GM23338 (cell line): ENCODE results near the gene PRAMEF12. TPM values are rescaled to one million over a fixed set of nuclear protein-coding genes. Genes with fewer than 3 reads are reported as not detected.

Experiments used
- ATAC-seq: fragments of 200-7000 bp; cut with Tn5 transposase; 3 replicates; pipeline ENCODE4 v1.9.1; 2020
- DNase-seq: peaks from one replicate; pipeline ENCODE4 v3.0.0-alpha.2; 2015; ENCODE audit warnings: low spot score
- H2AFZ ChIP-seq: fragments of 200-600 bp; sonication (generic); 2 replicates; pipeline ENCODE4 v1.8.0; 2016; ENCODE audit warnings: antibody characterized with exemption, mild to moderate bottlenecking, moderate library complexity
- H3F3A ChIP-seq: fragments of 200-600 bp; sonication (generic); replicated peaks from 2 replicates; pipeline ENCODE4 v1.8.0; 2017; ENCODE audit warnings: antibody characterized with exemption, mixed run types, low read depth
- H3K27ac ChIP-seq: fragments of 200-600 bp; sonication (generic); 2 replicates; pipeline ENCODE4 v1.6.1; 2016; ENCODE audit warnings: low read depth
- H3K27me3 ChIP-seq: fragments of 200-600 bp; sonication (generic); 2 replicates; pipeline ENCODE4 v1.8.0; 2016; ENCODE audit warnings: mild to moderate bottlenecking, mixed run types, moderate library complexity; ENCODE audit not compliant: insufficient read depth
- H3K36me3 ChIP-seq: fragments of 200-600 bp; sonication (generic); 2 replicates; pipeline ENCODE4 v1.8.0; 2016; ENCODE audit warnings: mild to moderate bottlenecking; ENCODE audit not compliant: insufficient read depth
- H3K4me1 ChIP-seq: fragments of 200-600 bp; sonication (generic); 2 replicates; pipeline ENCODE4 v1.8.0; 2016; ENCODE audit warnings: mild to moderate bottlenecking, moderate library complexity; ENCODE audit not compliant: insufficient read depth
- H3K4me2 ChIP-seq: fragments of 200-600 bp; sonication (generic); 2 replicates; pipeline ENCODE4 v1.7.1; 2017; ENCODE audit warnings: mixed run types
- H3K4me3 ChIP-seq: fragments of 200-600 bp; sonication (generic); 2 replicates; pipeline ENCODE4 v1.6.1; 2016; ENCODE audit warnings: mixed run types
- H3K79me2 ChIP-seq: fragments of 200-600 bp; sonication (generic); replicated peaks from 2 replicates; pipeline ENCODE4 v1.8.0; 2017; ENCODE audit warnings: mild to moderate bottlenecking; ENCODE audit not compliant: insufficient read depth
- H3K9me2 ChIP-seq: fragments of 200-600 bp; sonication (generic); 2 replicates; pipeline ENCODE4 v1.8.0; 2017; ENCODE audit not compliant: insufficient read depth
- H4K20me1 ChIP-seq: fragments of 200-600 bp; sonication (generic); replicated peaks from 2 replicates; pipeline ENCODE4 v1.8.0; 2017; ENCODE audit warnings: mild to moderate bottlenecking; ENCODE audit not compliant: insufficient read depth
- H3K27ac Mint-ChIP-seq: 2 replicates; pipeline ENCODE4 v1.8.0; 2020; ENCODE audit warnings: inconsistent platforms, mild to moderate bottlenecking, moderate library complexity, mixed read lengths
- H3K27me3 Mint-ChIP-seq: 3 replicates; pipeline ENCODE4 v1.8.0; 2022; ENCODE audit warnings: low read depth, mild to moderate bottlenecking, moderate library complexity, mixed read lengths, inconsistent platforms; ENCODE audit not compliant: insufficient read depth, poor library complexity
- H3K36me3 Mint-ChIP-seq: 3 replicates; pipeline ENCODE4 v1.8.0; 2021; ENCODE audit warnings: low read depth, mild to moderate bottlenecking, inconsistent platforms, moderate library complexity, mixed read lengths
- H3K4me1 Mint-ChIP-seq: 3 replicates; pipeline ENCODE4 v1.8.0; 2020; ENCODE audit warnings: mild to moderate bottlenecking, inconsistent platforms, mixed read lengths
- H3K4me3 Mint-ChIP-seq: 3 replicates; pipeline ENCODE4 v1.8.0; 2021; ENCODE audit warnings: moderate library complexity, mild to moderate bottlenecking, inconsistent platforms, mixed read lengths
- H3K9me3 Mint-ChIP-seq: 3 replicates; pipeline ENCODE4 v1.8.0; 2020; ENCODE audit warnings: moderate library complexity, mild to moderate bottlenecking, inconsistent platforms, mixed read lengths
- ETS1 ChIP-seq: IDR thresholded peaks from 2 replicates; pipeline ENCODE4 v1.6.1; 2016; ENCODE audit warnings: antibody characterized with exemption
- REST ChIP-seq: IDR thresholded peaks from one replicate; pipeline ENCODE4 v1.6.1; 2018; ENCODE audit warnings: antibody characterized with exemption; ENCODE audit not compliant: unreplicated experiment
- STAT1 ChIP-seq: IDR thresholded peaks from one replicate; pipeline ENCODE4 v1.6.1; 2016; ENCODE audit warnings: antibody characterized with exemption; ENCODE audit not compliant: unreplicated experiment
- ZNF114 ChIP-seq: fragments of 250-450 bp; sonication (Bioruptor Pico); IDR thresholded peaks from 2 replicates; pipeline ENCODE4 v1.5.0; 2020; ENCODE audit warnings: mild to moderate bottlenecking, moderate library complexity
- ZNF462 ChIP-seq: fragments of 250-450 bp; sonication (Bioruptor Pico); IDR thresholded peaks from 2 replicates; pipeline ENCODE4 v1.5.0; 2020; ENCODE audit warnings: mild to moderate bottlenecking, moderate library complexity
- polyA plus RNA-seq: library from polyadenylated mRNA; unstranded; fragments of >200 nt; fragmentation: Nextera tagmentation; extraction: Ambion mirVana; gene quantifications from 2 replicates; pipeline ENCODE4 v1.2.1, GENCODE V29; 2016
- total RNA-seq: library from RNA; depleted of rRNA; stranded (reverse); fragments of >200 nt; shearing (Covaris generic); gene quantifications from 2 replicates; pipeline ENCODE4 v1.2.3, GENCODE V29; 2014

The PRAMEF12 gene
- total and polyA plus RNA-seq, 2 experiments from 2014 or later: not detected

- TF ChIP-seq ZNF462: no peak
- TF ChIP-seq ZNF114 (CRISPR knock-in tag): no peak
- TF ChIP-seq STAT1: no peak
These were observed 38.9 kb upstream of the PRAMEF12 start (continued) for GRCh38 chr1:12734651-12735050.

- Histone ChIP-seq H3K79me2 (no peaks in the 10 kb centered on the region), H4K20me1 (no peaks in the 10 kb centered on the region), H3K4me2 (no peak overlapping the region), H3K4me3 (no peak overlapping the region), H3K4me1 (no peaks in the 10 kb centered on the region), H3K36me3 (no peaks in the 10 kb centered on the region), H3K27ac (no peak overlapping the region), H2AFZ (no peak overlapping the region), H3K9me2 (peaks cover 7% of the 10 kb centered on the region; the same call in 1 of the 2 replicates), H3F3A (no peaks in the 10 kb centered on the region), H3K27me3 (no peaks in the 10 kb centered on the region)
- DNase-seq (no peak), ATAC-seq (no peak)
- Mint-ChIP-seq H3K9me3 (no peaks in the 10 kb centered on the region), H3K27ac (no peak overlapping the region), H3K36me3 (no peaks in the 10 kb centered on the region), H3K4me1 (peaks cover 2% of the 10 kb centered on the region; the same call in 1 of the 3 replicates), H3K4me3 (no peak overlapping the region), H3K27me3 (no peaks in the 10 kb centered on the region)
- TF ChIP-seq ZNF462 (no peak), ETS1 (no peak), REST (no peak)
These were observed 34.6 kb upstream of the PRAMEF12 start for GRCh38 chr1:12738934-12739333.
